ENCODE results near the gene PGAP3.

Gene PGAP3

DNA sequence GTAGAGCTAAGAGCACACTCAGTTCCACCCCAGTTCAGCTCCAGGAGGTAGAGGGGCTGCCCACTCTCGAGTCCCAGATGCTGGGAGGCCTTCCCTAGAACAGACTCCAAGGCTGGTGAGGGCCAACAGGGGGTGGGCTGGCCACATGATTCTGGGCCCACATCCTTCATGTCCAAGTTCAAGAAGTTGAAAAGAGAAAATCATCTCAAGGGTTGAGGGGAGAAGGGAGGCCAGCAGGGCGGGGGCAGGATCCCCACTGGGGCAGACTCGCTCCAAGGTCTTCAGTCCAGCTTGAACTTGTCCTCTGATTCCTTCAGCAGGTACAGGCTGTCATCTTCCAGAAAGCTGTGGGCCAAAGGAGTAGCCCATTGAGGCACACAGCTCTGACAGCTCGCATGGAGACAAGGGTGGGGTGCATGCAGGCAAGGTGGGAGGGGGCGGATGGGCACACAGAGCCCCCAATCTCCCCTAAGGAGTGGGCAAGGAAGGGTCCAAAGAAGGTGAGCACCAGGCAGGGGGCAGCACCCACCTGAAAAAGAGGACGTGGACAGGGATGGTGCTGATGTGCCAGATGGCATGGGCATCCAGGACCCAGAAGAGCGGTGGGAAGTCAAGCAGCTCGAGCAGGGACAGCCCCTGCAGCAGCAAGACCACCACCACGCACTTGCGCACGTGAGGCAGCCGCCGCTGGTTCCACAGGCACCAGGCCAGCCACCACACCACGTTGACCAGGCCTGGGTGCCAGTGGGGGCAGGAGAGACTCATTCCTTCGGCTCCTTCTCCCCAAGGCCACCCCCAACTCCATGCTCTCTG, 15.1 kb downstream of the PGAP3 start:
- DNase-seq (ENCODE audit: low read depth in 2 of 2), result no peak

DNA sequence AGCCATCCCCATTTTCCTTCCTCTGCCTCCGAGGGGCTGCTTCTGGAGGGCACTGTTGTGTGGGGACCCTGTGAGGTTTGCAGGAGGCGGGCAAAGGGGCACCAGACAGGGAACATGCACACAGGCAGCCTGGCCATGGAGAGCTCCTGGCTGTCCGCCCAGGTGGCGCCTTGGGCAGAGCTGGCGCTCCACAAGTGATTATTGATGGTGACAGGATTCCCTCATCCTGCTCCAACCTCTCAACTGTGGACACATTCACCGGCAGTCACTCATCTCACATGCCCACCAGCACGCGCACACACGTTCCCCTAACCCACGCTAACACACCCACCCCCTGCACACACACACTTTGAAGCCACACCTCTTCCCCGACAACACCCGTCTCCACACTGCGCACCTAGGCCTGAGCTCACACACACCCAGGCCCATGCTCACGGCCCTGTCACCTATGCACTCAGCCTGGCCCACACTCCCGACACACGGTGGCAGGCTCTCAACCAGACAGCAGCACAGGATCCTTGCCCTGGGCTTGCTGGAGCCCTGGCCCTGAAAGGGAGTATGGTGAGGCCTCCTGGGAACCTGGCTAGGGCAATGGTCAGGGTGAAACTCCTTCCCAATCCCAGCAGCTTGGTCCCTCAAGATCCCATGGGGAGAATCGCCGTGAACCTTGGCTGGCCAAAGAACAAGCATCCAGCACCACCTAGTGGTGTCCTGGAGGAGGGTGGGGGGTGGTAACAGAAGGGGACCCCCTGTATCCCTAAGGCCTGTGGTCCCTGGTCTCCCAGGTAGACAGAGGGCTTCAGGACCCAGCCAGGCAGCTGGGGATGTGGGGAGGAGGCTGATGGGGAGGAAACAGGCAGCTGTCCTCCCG, 16.0 kb downstream of the PGAP3 start:
- DNase-seq (ENCODE audit: low read depth in 2 of 2), result no peak

DNA sequence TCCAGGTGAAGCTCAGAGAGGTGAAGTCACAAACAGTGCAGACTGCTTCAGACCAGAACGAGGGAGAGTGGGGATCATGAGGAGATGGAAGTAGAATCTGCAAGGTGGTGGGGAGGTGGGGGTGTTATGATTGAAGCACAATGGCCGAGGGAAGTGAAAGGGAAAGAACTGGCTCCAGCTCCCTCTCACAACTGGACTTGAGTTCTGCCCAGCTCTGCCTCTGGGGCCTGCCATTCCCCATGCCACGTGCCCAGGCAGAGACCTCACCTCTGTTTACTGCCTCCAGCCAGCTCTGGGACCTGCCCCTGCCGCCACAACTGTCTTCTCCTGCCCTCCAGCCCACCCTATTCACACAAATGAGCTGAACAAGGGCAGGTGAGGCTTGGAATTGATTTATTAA, 17.1 kb downstream of the PGAP3 start:
- no peak for DNase-seq (ENCODE audit: low read depth in 2 of 2)

GRCh38 chr17:39669897-39670735, 17.7 kb downstream of the PGAP3 start:
- no peak for DNase-seq (ENCODE audit: low read depth in 2 of 2)

DNA sequence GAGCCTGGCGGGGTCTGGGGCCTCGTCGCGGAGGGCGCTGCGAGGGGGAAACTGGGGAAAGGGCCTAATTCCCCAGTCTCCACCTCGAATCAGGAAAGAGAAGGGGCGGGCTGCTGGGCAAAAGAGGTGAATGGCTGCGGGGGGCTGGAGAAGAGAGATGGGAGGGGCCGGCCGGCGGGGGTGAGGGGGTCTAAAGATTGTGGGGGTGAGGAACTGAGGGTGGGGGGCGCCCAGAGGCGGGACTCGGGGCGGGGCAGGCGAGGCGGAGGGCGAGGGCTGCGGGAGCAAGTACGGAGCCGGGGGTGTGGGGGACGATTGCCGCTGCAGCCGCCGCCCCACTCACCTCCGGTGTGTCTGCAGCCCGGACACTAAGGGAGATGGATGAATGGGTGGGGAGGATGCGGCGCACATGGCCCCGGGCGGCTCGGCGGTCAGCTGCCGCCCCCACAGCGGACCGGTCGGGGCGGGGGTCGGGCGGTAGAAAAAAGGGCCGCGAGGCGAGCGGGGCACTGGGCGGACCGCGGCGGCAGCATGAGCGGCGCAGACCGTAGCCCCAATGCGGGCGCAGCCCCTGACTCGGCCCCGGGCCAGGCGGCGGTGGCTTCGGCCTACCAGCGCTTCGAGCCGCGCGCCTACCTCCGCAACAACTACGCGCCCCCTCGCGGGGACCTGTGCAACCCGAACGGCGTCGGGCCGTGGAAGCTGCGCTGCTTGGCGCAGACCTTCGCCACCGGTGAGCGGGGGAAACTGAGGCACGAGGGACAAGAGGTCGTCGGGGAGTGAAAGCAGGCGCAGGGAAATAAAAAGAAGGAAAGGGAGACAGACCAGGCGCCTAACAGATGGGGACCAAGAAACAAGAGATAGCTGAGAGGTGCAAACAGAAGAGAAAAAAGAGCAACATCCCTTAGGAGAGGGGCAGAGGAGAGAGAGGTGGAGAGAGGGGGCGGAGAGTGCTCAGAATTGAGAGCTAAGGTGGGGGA, 19.6 kb downstream of the PGAP3 start, which contains the start of gene PNMT:
TSS of gene PNMT (plus strand) at position 509 of the 980 bp plus-strand sequence. CDS start at position 532, 23 bp downstream.
- DNase-seq (ENCODE audit: low read depth in 2 of 2), result peak; percentile 20 to 47

- DNase-seq (ENCODE audit: low read depth in 2 of 2), result no peak
These were observed 20.5 kb downstream of the PGAP3 start for GRCh38 chr17:39667262-39667944.

DNA sequence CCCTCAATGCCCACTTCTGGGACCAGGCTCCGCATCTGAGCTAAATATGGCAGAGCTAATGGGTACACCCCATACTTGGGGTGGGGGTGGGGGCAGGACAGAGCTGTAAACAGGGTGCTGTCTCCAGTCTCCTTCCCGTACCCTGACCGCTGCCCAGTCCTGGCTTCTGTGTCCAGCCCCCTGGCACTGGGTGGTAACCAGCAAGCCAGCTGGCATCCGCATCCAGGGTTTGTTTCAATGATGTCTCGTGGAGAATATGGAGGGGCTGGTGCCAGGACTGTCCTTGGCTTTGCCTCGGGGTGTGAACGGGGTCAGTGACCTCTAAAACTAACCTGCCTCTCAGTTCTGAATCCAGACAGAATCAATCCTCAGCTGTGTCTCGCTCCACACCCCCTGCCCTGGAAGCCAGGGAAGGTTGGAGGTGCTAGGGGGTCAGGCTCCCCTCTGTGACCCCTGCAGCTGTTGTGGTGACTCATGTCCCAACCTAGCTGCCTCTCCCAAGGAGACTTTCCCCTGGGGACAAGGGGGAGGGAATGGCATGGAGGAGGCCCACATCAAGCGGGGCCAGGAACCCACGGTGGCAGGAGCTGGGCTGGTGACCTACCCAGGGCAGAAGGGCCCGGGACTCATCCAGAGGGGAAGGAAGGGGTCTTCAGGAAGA, 21.1 kb downstream of the PGAP3 start:
- no peak for DNase-seq (ENCODE audit: low read depth in 2 of 2)

- DNase-seq (ENCODE audit: low read depth in 2 of 2), result no peak
These were observed 21.6 kb downstream of the PGAP3 start for GRCh38 chr17:39666231-39666600.

GRCh38 chr17:39665642-39666224, 22.1 kb downstream of the PGAP3 start:
- no peak for DNase-seq (ENCODE audit: low read depth in 2 of 2)

GRCh38 chr17:39664581-39665561, 23.0 kb downstream of the PGAP3 start, which contains the start of gene TCAP:
TSS of gene TCAP (plus strand) at chr17:39665349. CDS start at chr17:39665360, 11 bp downstream.
- DNase-seq (ENCODE audit: low read depth in 2 of 2), result no peak

DNA sequence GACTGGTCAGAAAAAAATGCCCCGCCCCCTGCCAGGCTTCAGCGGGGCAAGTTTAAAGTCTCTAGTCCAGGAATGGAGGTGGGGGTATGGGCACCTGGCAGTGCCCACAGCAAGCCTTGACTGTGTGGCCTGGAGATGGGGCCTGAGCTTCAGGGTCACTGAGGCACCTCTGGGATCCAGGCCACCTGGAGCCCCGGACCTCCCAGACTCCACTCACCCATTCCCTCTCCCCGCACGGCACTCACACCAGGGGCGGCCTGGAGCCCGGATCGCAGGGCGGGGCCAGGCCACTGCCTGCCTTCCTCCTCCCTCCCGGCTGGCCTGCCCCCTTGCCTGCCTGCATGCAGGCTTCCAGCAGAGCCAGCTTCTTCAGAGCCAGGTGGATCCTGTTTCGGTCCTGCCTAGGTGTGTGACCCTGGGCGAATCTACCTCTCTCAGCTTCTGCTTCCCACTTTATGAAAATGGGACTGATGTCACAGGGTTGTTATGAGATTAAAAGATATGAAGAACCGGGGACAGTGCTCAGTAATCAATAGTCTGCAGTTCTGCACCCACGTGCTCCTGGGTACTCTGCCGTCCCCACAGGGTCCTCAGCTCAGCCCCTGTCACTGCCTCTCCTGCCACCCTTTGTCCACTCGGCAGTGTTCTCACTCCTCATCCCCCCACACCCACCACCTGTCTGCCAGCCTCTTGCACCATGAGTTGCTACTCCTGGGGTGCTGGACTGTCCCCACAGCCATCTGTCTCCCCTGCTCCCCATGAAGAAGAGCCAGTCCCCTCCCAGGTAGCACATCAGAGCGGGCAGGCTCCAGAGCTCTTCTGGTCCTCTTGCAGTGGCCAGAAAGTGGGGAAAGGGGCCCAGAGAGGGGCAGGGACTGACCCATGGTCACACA, 23.9 kb downstream of the PGAP3 start:
- DNase-seq (ENCODE audit: low read depth in 2 of 2), result no peak

GRCh38 chr17:39663340-39663687, 24.5 kb downstream of the PGAP3 start:
- no peak for DNase-seq (ENCODE audit: low read depth in 2 of 2)

DNA sequence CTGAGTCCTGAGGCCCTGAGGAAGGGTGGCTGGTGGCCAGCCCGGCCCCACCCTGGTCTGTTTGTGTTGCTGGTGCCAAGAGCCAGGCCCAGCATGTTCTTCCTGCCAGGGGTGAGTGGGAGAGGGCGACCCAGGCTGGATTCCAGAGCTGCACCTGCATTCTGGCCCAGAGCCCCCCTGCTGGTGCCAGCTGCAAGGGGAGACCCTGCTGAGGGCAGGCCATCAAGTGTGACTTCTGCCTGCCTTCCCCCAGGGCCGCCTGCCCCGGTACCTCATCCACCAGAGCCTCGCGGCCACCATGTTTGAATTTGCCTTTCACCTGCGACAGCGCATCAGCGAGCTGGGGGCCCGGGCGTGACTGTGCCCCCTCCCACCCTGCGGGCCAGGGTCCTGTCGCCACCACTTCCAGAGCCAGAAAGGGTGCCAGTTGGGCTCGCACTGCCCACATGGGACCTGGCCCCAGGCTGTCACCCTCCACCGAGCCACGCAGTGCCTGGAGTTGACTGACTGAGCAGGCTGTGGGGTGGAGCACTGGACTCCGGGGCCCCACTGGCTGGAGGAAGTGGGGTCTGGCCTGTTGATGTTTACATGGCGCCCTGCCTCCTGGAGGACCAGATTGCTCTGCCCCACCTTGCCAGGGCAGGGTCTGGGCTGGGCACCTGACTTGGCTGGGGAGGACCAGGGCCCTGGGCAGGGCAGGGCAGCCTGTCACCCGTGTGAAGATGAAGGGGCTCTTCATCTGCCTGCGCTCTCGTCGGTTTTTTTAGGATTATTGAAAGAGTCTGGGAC, 25.1 kb downstream of the PGAP3 start:
- DNase-seq (ENCODE audit: low read depth in 2 of 2), result no peak

GRCh38 chr17:39661744-39662541, 25.9 kb downstream of the PGAP3 start:
- no peak for DNase-seq (ENCODE audit: low read depth in 2 of 2)

Measured in stimulated activated CD8-positive, alpha-beta memory T cell treated with anti-CD3 and anti-CD28 coated beads, Interleukin-2, amount 100 ng/mL, for 1 hour (primary cell).